ENCODE measurements around the gene ODAD3.
"Not testable (repeated sequence)": the region's sequence is repeated elsewhere in the genome, so short reads cannot be mapped to it uniquely, and the experiment has no call there.

ODAD3 gene

DNA sequence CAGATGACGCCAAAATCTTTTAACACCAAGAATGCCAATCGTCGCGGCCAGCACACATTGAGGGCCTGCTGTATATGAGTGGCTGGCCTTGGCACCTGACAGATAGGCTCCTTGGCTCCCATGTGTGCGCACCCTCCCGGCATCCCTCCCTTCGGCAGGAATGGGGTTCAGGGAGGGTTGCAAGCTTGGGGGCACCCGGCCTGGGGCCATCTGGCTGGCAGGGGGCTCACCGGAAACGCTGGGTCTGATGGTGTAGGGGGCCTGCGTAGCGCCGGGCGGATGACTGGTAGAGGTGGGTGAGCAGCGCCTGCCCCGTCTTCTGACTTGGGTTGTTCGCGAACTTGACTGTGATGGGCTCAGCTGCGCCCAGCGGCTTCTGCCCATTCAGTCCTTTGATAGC, 22.9 kb upstream of the ODAD3 start:
- TF ChIP-seq, protein P1, sequence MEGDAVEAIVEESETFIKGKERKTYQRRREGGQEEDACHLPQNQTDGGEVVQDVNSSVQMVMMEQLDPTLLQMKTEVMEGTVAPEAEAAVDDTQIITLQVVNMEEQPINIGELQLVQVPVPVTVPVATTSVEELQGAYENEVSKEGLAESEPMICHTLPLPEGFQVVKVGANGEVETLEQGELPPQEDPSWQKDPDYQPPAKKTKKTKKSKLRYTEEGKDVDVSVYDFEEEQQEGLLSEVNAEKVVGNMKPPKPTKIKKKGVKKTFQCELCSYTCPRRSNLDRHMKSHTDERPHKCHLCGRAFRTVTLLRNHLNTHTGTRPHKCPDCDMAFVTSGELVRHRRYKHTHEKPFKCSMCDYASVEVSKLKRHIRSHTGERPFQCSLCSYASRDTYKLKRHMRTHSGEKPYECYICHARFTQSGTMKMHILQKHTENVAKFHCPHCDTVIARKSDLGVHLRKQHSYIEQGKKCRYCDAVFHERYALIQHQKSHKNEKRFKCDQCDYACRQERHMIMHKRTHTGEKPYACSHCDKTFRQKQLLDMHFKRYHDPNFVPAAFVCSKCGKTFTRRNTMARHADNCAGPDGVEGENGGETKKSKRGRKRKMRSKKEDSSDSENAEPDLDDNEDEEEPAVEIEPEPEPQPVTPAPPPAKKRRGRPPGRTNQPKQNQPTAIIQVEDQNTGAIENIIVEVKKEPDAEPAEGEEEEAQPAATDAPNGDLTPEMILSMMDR (IDR thresholded peaks at IDR 0.05; ENCODE audit: control insufficient read depth, extremely low read depth, insufficient read depth) = no peak
- no peak for DNase-seq (ENCODE audit: low read depth)
- H3K4me3 ChIP-seq (ENCODE audit: low read depth, low read length) = no peak overlapping the region

DNA sequence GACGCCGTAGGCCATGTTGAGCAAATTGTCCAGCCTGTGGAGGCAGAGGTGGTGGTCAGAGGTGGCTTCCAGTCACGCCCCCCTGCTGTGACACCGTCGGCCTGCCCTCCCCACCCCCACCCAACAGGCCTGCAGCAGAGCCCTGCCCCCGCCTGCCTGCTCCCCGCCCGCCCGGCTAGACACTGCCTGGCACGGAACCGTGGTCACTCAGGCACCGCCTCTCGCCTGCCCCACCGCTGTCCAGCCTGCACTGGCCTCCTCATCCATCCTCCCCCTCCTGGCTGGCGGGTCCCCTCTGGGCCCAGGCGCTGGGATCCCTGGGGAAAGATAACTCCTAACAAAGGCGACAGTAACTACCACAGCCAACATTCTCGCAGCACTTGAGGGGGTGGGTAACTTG, 22.2 kb upstream of the ODAD3 start:
- TF ChIP-seq, protein P1 (IDR thresholded peaks at IDR 0.05; ENCODE audit: control insufficient read depth, extremely low read depth, insufficient read depth) = no peak
- H3K4me3 ChIP-seq (ENCODE audit: low read depth, low read length) = no peak overlapping the region
- no peak for DNase-seq (ENCODE audit: low read depth)

DNA sequence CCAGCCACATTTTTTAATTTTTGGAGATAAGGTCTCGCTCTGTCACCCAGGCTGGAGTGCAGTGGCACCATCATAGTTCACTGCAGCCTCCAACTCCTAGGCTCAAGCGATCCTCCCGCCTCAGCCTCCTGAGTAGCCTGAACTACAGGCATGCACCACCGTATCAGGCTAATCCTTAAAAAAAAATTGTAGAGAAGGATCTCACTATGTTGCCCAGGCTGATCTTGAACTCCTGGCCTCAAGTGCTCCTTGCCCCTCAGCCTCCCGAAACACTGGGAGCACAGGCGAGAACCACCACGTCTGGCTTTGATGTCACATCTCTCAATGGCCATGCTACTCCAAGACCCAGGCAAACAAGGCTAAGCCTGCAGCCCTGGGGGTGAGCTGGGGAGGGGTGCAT, 21.7 kb upstream of the ODAD3 start:
- H3K4me3 ChIP-seq (ENCODE audit: low read depth, low read length) = no peak overlapping the region
- DNase-seq (ENCODE audit: low read depth) = no peak
- TF ChIP-seq, protein P1 (IDR thresholded peaks at IDR 0.05; ENCODE audit: control insufficient read depth, extremely low read depth, insufficient read depth) = no peak

DNA sequence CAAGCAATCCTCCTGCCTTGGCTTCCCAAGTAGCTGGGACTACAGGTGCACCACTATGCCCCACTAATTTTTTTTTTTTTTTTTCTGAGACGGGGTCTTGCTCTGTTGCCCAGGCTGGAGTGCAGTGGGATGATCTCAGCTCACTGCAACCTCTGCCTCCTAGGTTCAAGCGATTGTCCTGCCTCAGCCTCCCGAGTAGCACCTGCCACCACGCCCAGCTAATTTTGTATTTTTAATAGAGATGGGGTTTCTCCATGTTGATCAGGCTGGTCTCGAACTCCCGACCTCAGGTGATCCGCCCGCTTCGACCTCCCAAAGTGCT, 20.3 kb upstream of the ODAD3 start:
- DNase-seq (ENCODE audit: low read depth) = not testable (repeated sequence)

DNA sequence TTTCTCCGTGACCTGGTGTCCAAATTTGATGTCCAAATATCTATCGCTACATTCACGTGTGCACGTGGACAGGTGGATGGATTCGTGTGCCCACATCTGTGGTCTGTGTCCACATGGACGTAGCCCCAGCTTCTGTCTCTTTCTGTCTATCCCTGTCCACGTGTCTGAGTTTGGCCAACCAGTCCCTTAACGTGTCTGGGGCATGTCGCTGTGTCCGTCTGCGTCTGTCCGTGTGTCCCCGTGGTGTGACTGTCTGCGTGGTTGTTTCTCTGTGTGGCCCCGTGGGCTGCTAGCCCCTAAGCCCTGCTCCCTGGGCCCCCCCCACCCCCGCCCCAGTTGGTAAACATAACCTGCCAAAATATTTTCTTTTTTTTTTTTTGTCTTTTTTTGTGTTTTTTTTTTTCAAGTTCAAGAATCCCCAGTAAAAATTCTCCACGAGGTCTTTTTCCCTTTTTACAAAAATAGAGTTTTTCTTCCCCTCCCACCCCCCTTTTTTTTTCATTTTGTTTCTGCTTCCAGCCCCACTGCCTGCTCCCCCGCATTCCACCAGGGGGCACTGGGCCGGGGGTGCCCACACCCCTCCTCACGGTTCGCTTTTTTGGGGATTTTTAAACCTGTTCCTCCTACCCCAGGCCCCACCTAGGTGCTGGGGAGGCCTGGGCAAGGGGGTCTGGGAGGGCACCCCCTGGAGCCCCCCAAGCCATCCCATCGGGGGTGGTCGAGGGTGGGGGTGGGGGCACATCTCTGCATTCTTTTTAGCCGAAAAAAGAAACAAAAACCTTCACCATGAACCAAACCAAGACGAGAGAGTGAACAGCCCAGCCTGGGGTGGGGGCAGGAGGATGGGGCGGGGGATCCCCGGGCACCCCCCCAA, 18.8 kb upstream of the ODAD3 start:
- H3K4me3 ChIP-seq (ENCODE audit: low read depth, low read length) = no peak overlapping the region
- TF ChIP-seq, protein P1 (IDR thresholded peaks at IDR 0.05; ENCODE audit: control insufficient read depth, extremely low read depth, insufficient read depth) = no peak
- DNase-seq (ENCODE audit: low read depth) = no peak

More for the DNA sequence above, 20.3 kb upstream of the ODAD3 start:
- H3K4me3 ChIP-seq (ENCODE audit: low read depth, low read length) = not testable (repeated sequence)

DNA sequence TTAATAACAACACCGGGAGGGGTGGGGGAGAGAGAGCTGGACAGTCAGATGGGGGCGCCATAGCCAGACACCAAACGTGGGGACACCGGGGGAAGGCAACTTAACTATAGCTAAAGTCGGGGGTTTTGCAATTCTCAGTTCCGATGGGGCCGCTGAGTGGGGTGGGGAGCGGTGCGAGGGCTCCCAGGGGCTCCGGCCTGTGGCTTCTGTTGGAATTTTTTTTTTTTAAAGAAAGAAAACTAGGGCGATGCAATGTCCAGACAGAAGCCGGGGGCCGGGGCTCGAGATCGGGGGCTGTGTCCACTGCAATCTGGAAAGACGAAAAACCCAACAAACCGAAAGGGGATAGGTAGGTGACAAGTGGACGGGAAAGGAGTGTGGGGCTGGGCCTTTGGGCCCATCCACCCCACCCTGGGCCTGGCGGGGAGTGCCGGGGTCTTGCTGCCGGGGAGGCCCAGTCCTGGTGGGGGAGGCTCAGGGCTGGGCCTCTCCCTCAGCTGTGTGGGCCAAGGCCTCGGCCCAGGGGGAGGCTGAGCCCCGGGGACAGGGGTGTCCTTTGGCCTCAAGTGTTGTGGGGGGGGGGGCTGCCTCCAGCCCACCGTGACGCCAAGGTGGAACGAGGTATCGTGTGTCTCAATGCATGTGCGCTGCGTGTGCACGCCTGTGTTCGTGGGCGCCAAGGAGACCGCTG, 17.8 kb upstream of the ODAD3 start:
- DNase-seq (ENCODE audit: low read depth) = no peak
- TF ChIP-seq, protein P1 (IDR thresholded peaks at IDR 0.05; ENCODE audit: control insufficient read depth, extremely low read depth, insufficient read depth) = no peak
- no peak overlapping the region for H3K4me3 ChIP-seq (ENCODE audit: low read depth, low read length)

DNA sequence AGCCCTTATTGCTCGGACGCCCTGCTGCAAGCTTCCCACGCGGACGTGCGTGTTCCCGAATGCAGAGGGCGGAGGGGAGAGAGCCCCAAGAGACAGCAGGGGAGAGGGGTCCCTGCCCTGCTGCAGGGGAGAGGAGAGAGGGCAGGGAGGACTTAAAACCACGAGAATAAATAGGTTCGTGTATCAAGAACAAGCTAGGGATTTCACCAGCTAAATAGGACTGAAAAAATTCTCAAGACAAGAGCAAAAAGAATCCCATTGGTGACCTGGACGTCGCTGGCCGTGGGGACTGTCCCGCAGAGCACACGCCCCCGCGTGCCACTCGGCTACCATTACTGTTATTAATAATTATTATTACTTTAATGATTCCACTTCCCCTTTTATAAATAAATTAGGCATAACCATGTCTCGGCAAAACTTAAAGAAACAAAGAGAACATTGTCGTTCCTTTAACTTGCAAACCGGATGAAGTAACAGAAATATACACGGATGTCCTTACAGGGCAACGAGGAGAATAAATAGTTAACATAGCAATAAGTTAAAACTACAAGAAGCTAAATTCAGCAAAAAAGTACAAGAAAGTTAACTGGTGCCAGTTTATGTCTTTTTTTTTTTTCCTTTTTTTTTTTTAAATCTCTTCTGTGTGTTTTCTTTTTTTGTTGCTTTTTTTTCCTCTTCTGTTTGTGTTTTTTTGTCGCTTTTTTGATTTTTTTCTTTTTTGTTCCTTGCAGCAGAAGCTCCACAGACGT, 17.1 kb upstream of the ODAD3 start:
- TF ChIP-seq, protein P1 (IDR thresholded peaks at IDR 0.05; ENCODE audit: control insufficient read depth, extremely low read depth, insufficient read depth) = no peak
- H3K4me3 ChIP-seq (ENCODE audit: low read depth, low read length) = no peak overlapping the region
- DNase-seq (ENCODE audit: low read depth) = no peak
